Spleen (tissue), 11 donors: Measurements from ENCODE around the gene PCSK6. TPM values are rescaled to one million over a fixed set of nuclear protein-coding genes. Genes with fewer than 3 reads are reported as not detected.

Source experiments
- DNase-seq: peaks from one replicate; pipeline ENCODE4 v3.0.0-alpha.2; 2020
- H3K27ac ChIP-seq, 8 donors: fragments of 200-600 bp; sonication (generic) in 7 of 8; 1 replicate in 4 of 8; 2 replicates in 4 of 8; pipeline versions ENCODE4 v1.5.0 to v1.8.0; 2016 to 2021; ENCODE audit warnings: inconsistent platforms in 4 of 8, mild to moderate bottlenecking in 4 of 8, moderate library complexity in 1 of 8
- H3K27me3 ChIP-seq, 7 donors: fragments of 200-600 bp; sonication (generic) in 6 of 7; replicated peaks in 1 of 7; 1 replicate in 4 of 7; 2 replicates in 3 of 7; pipeline versions ENCODE4 v1.5.0 to v1.8.0; 2016 to 2021; ENCODE audit warnings: inconsistent platforms in 3 of 7, mild to moderate bottlenecking in 1 of 7
- H3K36me3 ChIP-seq, 6 donors: fragments of 200-600 bp; sonication (generic) in 5 of 6; 1 replicate in 4 of 6; 2 replicates in 2 of 6; pipeline versions ENCODE4 v1.5.0 to v1.8.0; 2016 to 2021; ENCODE audit warnings: inconsistent platforms in 2 of 6
- H3K4me1 ChIP-seq, 6 donors: fragments of 200-600 bp; sonication (generic) in 5 of 6; 1 replicate in 3 of 6; 2 replicates in 3 of 6; pipeline versions ENCODE4 v1.5.0 to v1.8.0; 2016 to 2021; ENCODE audit warnings: inconsistent platforms in 3 of 6
- H3K4me3 ChIP-seq, 8 donors: fragments of 200-600 bp; sonication (generic) in 7 of 8; 1 replicate in 4 of 8; 2 replicates in 4 of 8; pipeline versions ENCODE4 v1.5.0 to v1.8.0; 2016 to 2021; ENCODE audit warnings: inconsistent platforms in 4 of 8, mild to moderate bottlenecking in 4 of 8, moderate library complexity in 2 of 8
- H3K9me3 ChIP-seq, 8 donors: fragments of 200-600 bp; sonication (generic) in 7 of 8; 1 replicate in 4 of 8; 2 replicates in 4 of 8; pipeline versions ENCODE4 v1.5.0 to v1.8.0; 2016 to 2021; ENCODE audit warnings: inconsistent platforms in 4 of 8
- POLR2A ChIP-seq, 3 donors: fragments of 450-650 bp; IDR thresholded peaks; one replicate each; pipeline ENCODE4 v1.5.1; 2017; ENCODE audit warnings: antibody characterized with exemption in 3 of 3, mild to moderate bottlenecking in 1 of 3
- POLR2AphosphoS5 ChIP-seq, 3 donors: sonication (generic); formaldehyde crosslinking; IDR thresholded peaks; one replicate each; pipeline ENCODE4 v1.5.1; 2017; ENCODE audit warnings: antibody characterized with exemption in 3 of 3
- WGBS, 5 donors: extraction: QIAGEN DNeasy Blood & Tissue Kit in 3 of 5; methylation state at CpG; one replicate each; pipeline versions ENCODE4 v1.1.5 to v1.1.7; 2013 to 2018; 5-methylcytosine and 5-hydroxymethylcytosine counted together
- intact Hi-C: fragments of 100-400 bp; cut with DNase I; formaldehyde crosslinking; loops from one replicate; pipeline ENCODE4 v1.15.0; 2023; ENCODE audit warnings: low total_unique reads
- polyA plus RNA-seq, 3 donors: library from polyadenylated mRNA; stranded (reverse); fragments of 200-250 nt; gene quantifications; one replicate each; pipeline ENCODE4 v1.2.1, GENCODE V29; 2013
- total RNA-seq, 7 donors: library from RNA; depleted of rRNA in 3 of 7; stranded (reverse); fragments of >200 nt in 3 of 7; fragmentation: NEBNext Ultra II Directional in 4 of 7; extraction: Animal tissue kit (Norgen Biotek cat#: 25700) in 4 of 7; gene quantifications; one replicate each; pipeline versions ENCODE4 v1.1.0 to v1.2.1, GENCODE V29; 2016 to 2021
- TF ChIP-seq, protein P1 (sequence below), 11 experiments: fragments of 200-600 bp in 7 of 11; fragments of 450-650 bp in 4 of 11; sonication (generic) in 4 of 11; IDR thresholded peaks in 8 of 11; conservative IDR thresholded peaks in 3 of 11; 1 replicate in 7 of 11; 2 replicates in 4 of 11; pipeline versions ENCODE4 v1.4.0 to v1.8.0; 2016 to 2021; ENCODE audit warnings: antibody characterized with exemption in 11 of 11, inconsistent platforms in 4 of 11, mild to moderate bottlenecking in 1 of 11
- donor health status: healthy with polysubstance abuse.
- donor health status: DM: no; HTN: no; CAD: no; lungs with moderate emphysema.
- donor health status: DM: no; HTN: no; CAD: no.
- donor health status: Bipolar disorder and iron deficiency.
- donor health status: healthy.
- donor health status: DM: no; HTN: no; CAD: no.
- donor health status: DM: yes; HTN: yes; CAD: no.

The PCSK6 gene
- total and polyA plus RNA-seq, 10 donors: 10.0 to 403 (median 252) TPM

DNA sequence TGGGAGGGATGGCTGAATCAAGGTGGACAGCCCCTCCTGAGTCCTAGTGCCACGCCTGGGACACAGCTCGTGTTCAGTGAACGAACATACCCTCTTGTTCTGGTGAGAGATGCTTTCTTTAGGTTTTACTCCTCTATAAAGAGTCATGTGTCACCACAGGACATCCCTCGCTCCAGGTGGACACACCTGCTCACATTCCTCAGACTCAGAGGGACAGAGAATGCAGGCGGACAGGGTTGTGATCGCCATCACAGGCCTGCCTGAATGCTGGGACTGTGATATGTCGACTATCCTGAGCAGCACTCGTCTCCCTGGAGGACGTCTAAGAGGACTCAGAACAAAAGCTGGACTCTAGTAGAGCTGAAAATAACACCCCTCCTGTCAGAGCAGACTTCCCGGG, 98.1 kb downstream of the PCSK6 start:
- Histone ChIP-seq H3K4me1 (peaks cover 0 to 58% (median 31%) of the 10 kb centered on the region in 6 donors), H3K4me3 (no peak overlapping the region), H3K27me3 (no peaks in the 10 kb centered on the region), H3K27ac (peak overlapping the region in 1 of 8 donors; percentile 54), H3K36me3 (peaks cover 0 to 87% (median 9%) of the 10 kb centered on the region in 6 donors), H3K9me3 (no peaks in the 10 kb centered on the region)
- TF ChIP-seq POLR2A (IDR thresholded peaks at IDR 0.05) (no peak), POLR2AphosphoS5 (IDR thresholded peaks at IDR 0.05) (no peak)
- TF ChIP-seq, protein P1, sequence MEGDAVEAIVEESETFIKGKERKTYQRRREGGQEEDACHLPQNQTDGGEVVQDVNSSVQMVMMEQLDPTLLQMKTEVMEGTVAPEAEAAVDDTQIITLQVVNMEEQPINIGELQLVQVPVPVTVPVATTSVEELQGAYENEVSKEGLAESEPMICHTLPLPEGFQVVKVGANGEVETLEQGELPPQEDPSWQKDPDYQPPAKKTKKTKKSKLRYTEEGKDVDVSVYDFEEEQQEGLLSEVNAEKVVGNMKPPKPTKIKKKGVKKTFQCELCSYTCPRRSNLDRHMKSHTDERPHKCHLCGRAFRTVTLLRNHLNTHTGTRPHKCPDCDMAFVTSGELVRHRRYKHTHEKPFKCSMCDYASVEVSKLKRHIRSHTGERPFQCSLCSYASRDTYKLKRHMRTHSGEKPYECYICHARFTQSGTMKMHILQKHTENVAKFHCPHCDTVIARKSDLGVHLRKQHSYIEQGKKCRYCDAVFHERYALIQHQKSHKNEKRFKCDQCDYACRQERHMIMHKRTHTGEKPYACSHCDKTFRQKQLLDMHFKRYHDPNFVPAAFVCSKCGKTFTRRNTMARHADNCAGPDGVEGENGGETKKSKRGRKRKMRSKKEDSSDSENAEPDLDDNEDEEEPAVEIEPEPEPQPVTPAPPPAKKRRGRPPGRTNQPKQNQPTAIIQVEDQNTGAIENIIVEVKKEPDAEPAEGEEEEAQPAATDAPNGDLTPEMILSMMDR (IDR thresholded peaks at IDR 0.05 in 8 of 11, conservative IDR thresholded peaks at IDR 0.05 in 3 of 11): no peak
- intact Hi-C loops: no loop called here
- WGBS, 5 donors: 83 to 97% (median 87%) methylated on average over 10 of the region's 10 CpGs
- DNase-seq: no peak

DNA sequence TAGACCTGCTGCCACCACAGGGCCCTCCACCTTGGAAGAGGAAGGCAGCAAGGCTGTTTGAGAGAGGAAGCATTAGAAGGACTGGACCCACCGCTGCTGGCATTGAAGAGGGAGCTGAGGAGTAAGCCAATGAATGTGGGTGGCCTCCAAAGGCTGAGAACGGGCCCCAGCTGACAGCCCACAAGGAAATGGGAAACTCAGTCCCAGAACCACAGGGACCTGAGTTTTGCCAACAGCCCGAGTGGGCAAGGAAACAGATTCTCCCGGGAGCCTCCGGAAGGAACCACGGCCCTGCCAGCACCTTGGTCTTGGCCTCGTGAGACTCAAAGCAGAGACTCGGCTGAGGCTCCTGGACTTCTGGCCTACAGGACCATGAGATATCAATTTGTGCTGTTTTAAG, 99.0 kb downstream of the PCSK6 start:
- H3K4me3 ChIP-seq: no peak overlapping the region
- DNase-seq: peak; percentile 46
- 56 to 89% (median 74%) methylated on average over 7 to 8 of the region's 8 CpGs for WGBS, 5 donors

DNA sequence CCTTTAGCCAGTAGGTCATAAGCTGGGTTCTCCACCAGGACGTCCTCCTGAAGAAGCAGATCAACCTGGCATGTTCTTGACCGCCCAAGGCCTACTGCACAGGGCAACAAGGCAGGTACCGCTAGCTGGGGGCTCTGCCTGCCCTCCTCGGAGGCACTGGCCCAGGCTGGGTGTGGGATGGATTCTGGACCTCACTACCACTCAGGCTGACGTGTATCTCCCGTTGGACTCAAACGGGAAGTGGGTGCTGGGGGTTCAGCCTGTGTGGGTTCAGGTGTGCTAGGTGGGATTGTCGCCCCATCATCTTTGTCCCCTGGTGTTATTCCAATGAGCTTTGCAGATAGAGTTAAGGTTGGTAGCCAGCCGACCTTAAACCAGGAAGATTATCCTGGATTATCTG, 99.4 kb downstream of the PCSK6 start:
- peak overlapping the region in 2 of 8 donors; percentile 7 to 54 for H3K27ac ChIP-seq
- 67 to 91% (median 82%) methylated on average over 8 to 9 of the region's 9 CpGs for WGBS, 5 donors
- peaks cover 0 to 46% (median 29%) of the 10 kb centered on the region in 6 donors for H3K4me1 ChIP-seq
- intact Hi-C loops: no loop called here
- no peak for TF ChIP-seq POLR2A (IDR thresholded peaks at IDR 0.05)
- peak in 2 of 3 donors; percentile 14 to 20 for TF ChIP-seq POLR2AphosphoS5 (IDR thresholded peaks at IDR 0.05)
- peaks cover 0 to 88% (median 14%) of the 10 kb centered on the region in 6 donors for H3K36me3 ChIP-seq
- H3K27me3 ChIP-seq: no peaks in the 10 kb centered on the region
- DNase-seq: peak; percentile 66
- H3K9me3 ChIP-seq: no peaks in the 10 kb centered on the region
- H3K4me3 ChIP-seq: no peak overlapping the region

More for the DNA sequence above, 99.0 kb downstream of the PCSK6 start:
- intact Hi-C loops: no loop called here
- TF ChIP-seq, protein P1 (IDR thresholded peaks at IDR 0.05 in 8 of 11, conservative IDR thresholded peaks at IDR 0.05 in 3 of 11): no peak
- Histone ChIP-seq H3K27ac (peak overlapping the region in 2 of 8 donors; percentile 7 to 54), H3K4me1 (peaks cover 0 to 50% (median 31%) of the 10 kb centered on the region in 6 donors), H3K36me3 (peaks cover 0 to 89% (median 14%) of the 10 kb centered on the region in 6 donors), H3K27me3 (no peaks in the 10 kb centered on the region), H3K9me3 (no peaks in the 10 kb centered on the region)

DNA sequence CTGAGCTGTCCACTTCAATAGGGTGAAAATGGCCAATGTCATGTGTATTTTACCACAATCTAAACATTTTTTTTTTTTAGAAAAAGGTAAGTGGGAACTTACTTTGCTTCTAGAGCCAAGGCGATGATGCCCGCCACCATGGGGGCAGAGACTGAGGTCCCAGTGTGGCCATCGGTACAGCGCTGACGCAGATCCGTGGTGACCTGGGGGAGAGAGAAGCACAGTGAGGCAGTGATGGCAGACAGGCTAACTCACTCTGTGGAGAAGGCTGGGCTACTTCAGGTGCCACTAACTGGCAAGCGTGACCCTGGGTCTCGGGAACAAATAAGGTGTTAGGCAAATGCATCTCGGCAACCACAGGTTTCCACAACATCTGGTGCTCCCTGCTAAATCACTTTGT, 100.1 kb downstream of the PCSK6 start:
- intact Hi-C loops: no loop called here
- WGBS, 5 donors: 86 to 97% (median 96%) methylated on average over 9 of the region's 9 CpGs
- no peaks in the 10 kb centered on the region for H3K27me3 ChIP-seq
- H3K4me1 ChIP-seq: peaks cover 0 to 46% (median 28%) of the 10 kb centered on the region in 6 donors
- no peaks in the 10 kb centered on the region for H3K9me3 ChIP-seq
- H3K27ac ChIP-seq: no peak overlapping the region
- peaks cover 0 to 87% (median 14%) of the 10 kb centered on the region in 6 donors for H3K36me3 ChIP-seq
- DNase-seq: peak; percentile 61
- TF ChIP-seq POLR2AphosphoS5 (IDR thresholded peaks at IDR 0.05): no peak
- H3K4me3 ChIP-seq: no peak overlapping the region

DNA sequence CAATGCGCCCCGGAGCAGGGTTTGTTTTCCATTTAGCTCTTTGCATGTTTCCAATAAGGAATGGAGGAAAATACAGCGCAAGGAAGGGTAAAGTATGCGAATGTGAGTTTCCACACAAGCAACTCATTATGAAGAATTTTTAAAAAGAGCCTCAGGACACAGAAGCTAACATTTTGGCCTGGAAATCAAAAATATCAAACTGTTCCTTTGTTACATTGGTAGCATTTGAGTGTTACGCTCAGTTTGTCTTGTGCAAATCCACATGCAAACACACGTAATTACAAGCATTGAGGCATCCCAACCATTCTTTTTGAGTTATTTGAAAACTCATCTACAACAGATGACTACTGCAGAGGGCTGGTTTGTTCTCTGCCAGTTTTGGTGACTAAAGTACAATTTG, 101.5 kb downstream of the PCSK6 start:
- intact Hi-C loops: no loop called here
- no peak for TF ChIP-seq POLR2AphosphoS5 (IDR thresholded peaks at IDR 0.05)
- TF ChIP-seq, protein P1 (IDR thresholded peaks at IDR 0.05 in 8 of 11, conservative IDR thresholded peaks at IDR 0.05 in 3 of 11): no peak
- TF ChIP-seq POLR2A (IDR thresholded peaks at IDR 0.05): no peak
- no peak overlapping the region for H3K4me3 ChIP-seq
- peaks cover 0 to 42% (median 25%) of the 10 kb centered on the region in 6 donors for H3K4me1 ChIP-seq
- WGBS, 5 donors: 69 to 96% (median 86%) methylated on average over 6 of the region's 6 CpGs
- no peaks in the 10 kb centered on the region for H3K27me3 ChIP-seq
- no peak for DNase-seq
- no peaks in the 10 kb centered on the region for H3K9me3 ChIP-seq
- no peak overlapping the region for H3K27ac ChIP-seq
- H3K36me3 ChIP-seq: peaks cover 0 to 81% (median 14%) of the 10 kb centered on the region in 6 donors
